HCT116 (cell line): ENCODE measurements around the gene MTUS2. TPM values are rescaled to one million over a fixed set of nuclear protein-coding genes. Genes with fewer than 3 reads are reported as not detected.

Experiments used
- ATAC-seq: fragments of 200-7000 bp; cut with Tn5 transposase; 2 replicates; pipeline ENCODE4 v1.9.1; 2020; ENCODE audit warnings: mild to moderate bottlenecking, moderate library complexity
- BruUV-seq: library from RNA; stranded (reverse); fragments of 400-500 nt; replicated peaks from 2 replicates; lab custom pipeline; 2021; lab: Mats Ljungman, UMichigan
- CTCF ChIA-PET: fragments of 300-600 bp; sonication (Branson Sonifier 250); formaldehyde crosslinking; loops from one replicate; lab custom pipeline; 2021; ENCODE audit warnings: antibody characterized with exemption; lab: Charles Lee
- POLR2A ChIA-PET: fragments of 300-600, 350-600 bp; sonication (Branson Sonifier 250); formaldehyde crosslinking; loops from one replicate; lab custom pipeline; 2021; ENCODE audit warnings: antibody characterized with exemption; lab: Charles Lee
- RAD21 ChIA-PET, 2 experiments: fragments of 300-600 bp; sonication (Branson Sonifier 250); formaldehyde crosslinking; loops; one replicate each; lab custom pipeline; 2023; ENCODE audit warnings: low total read pairs in 2 of 2; ENCODE audit not compliant: uncharacterized antibody in 2 of 2, unreplicated experiment in 2 of 2, low non-redundant PET in 1 of 2; lab: Charles Lee
- DNase-seq: peaks from one replicate; pipeline ENCODE4 v3.0.0-alpha.2; 2010; ENCODE audit warnings: low read depth, low spot score
- H2AFZ ChIP-seq: fragments of 200-600 bp; shearing (Covaris generic), sonication (generic); 2 replicates; pipeline ENCODE4 v1.6.1; 2017; ENCODE audit warnings: low read depth, mixed run types, mixed read lengths, antibody characterized with exemption, low read length; ENCODE audit not compliant: poor library complexity, severe bottlenecking
- H3K27ac ChIP-seq: 2 replicates; pipeline ENCODE4 v1.5.1; 2012; ENCODE audit warnings: low read depth, low read length
- H3K27me3 ChIP-seq: fragments of 200-600 bp; sonication (generic); 2 replicates; pipeline ENCODE4 v1.6.1; 2016; ENCODE audit warnings: mixed run types, low read length, mixed read lengths; ENCODE audit not compliant: insufficient read depth
- H3K36me3 ChIP-seq, 2 experiments: fragments of 200-500 bp in 1 of 2; fragments of 200-600 bp in 1 of 2; sonication (Bioruptor generic) in 1 of 2; sonication (generic) in 1 of 2; 2 replicates each; pipeline versions ENCODE4 v1.5.1 to v1.6.1; 2014 to 2016; ENCODE audit warnings: low read length in 2 of 2, inconsistent platforms in 1 of 2, mixed read lengths in 1 of 2, mixed run types in 1 of 2; ENCODE audit not compliant: insufficient read depth in 2 of 2, control insufficient read depth in 1 of 2
- H3K4me1 ChIP-seq, 2 experiments: fragments of 200-600 bp in 1 of 2; sonication (generic) in 1 of 2; 2 replicates each; pipeline versions ENCODE4 v1.5.1 to v1.6.1; 2012 to 2017; ENCODE audit warnings: low read length in 2 of 2, inconsistent platforms in 1 of 2, mild to moderate bottlenecking in 1 of 2, mixed read lengths in 1 of 2, mixed run types in 1 of 2, moderate library complexity in 1 of 2; ENCODE audit not compliant: insufficient read depth in 2 of 2, control insufficient read depth in 1 of 2
- H3K4me2 ChIP-seq: fragments of 200-600 bp; sonication (generic); 2 replicates; pipeline ENCODE4 v1.6.1; 2017; ENCODE audit warnings: mixed run types, low read length, mixed read lengths
- H3K4me3 ChIP-seq, 2 experiments: fragments of 200-600 bp in 1 of 2; sonication (generic) in 1 of 2; replicated peaks in 1 of 2; 2 replicates each; pipeline ENCODE4 v1.5.1; 2011 to 2016; ENCODE audit warnings: low read length in 2 of 2, control low read depth in 1 of 2, low read depth in 1 of 2, mild to moderate bottlenecking in 1 of 2, mixed read lengths in 1 of 2, mixed run types in 1 of 2
- H3K79me2 ChIP-seq: fragments of 200-600 bp; sonication (generic); 2 replicates; pipeline ENCODE4 v1.6.1; 2017; ENCODE audit warnings: mild to moderate bottlenecking, mixed run types, low read length, moderate library complexity, mixed read lengths; ENCODE audit not compliant: insufficient read depth
- H3K9ac ChIP-seq: fragments of 200-600 bp; sonication (generic); 2 replicates; pipeline ENCODE4 v1.6.1; 2016; ENCODE audit warnings: low read length, mixed read lengths
- H3K9me2 ChIP-seq: fragments of 200-600 bp; sonication (generic), shearing (Covaris generic); 2 replicates; pipeline ENCODE4 v1.6.1; 2017; ENCODE audit warnings: mixed run types, mild to moderate bottlenecking, moderate library complexity; ENCODE audit not compliant: insufficient read depth
- H3K9me3 ChIP-seq, 2 experiments: fragments of 200-500 bp in 1 of 2; fragments of 200-600 bp in 1 of 2; sonication (Bioruptor generic) in 1 of 2; sonication (generic) in 1 of 2; 2 replicates each; pipeline ENCODE4 v1.6.1; 2014 to 2017; ENCODE audit warnings: low read length in 2 of 2, mixed read lengths in 2 of 2, inconsistent platforms in 1 of 2, low read depth in 1 of 2, mild to moderate bottlenecking in 1 of 2, mixed run types in 1 of 2, moderate library complexity in 1 of 2; ENCODE audit not compliant: control insufficient read depth in 1 of 2, insufficient read depth in 1 of 2
- H4K20me1 ChIP-seq: fragments of 200-600 bp; sonication (generic), shearing (Covaris generic); 2 replicates; pipeline ENCODE4 v1.6.1; 2017; ENCODE audit warnings: mixed run types, mild to moderate bottlenecking, moderate library complexity; ENCODE audit not compliant: insufficient read depth
- ELF1 ChIP-seq: IDR thresholded peaks from 2 replicates; pipeline ENCODE4 v1.6.1; 2012; ENCODE audit warnings: low read depth, borderline replicate concordance
- FOSL1 ChIP-seq: IDR thresholded peaks from 2 replicates; pipeline ENCODE4 v1.6.1; 2012; ENCODE audit warnings: low read depth
- MAX ChIP-seq: IDR thresholded peaks from 2 replicates; pipeline ENCODE4 v1.6.1; 2012
- POLR2A ChIP-seq: IDR thresholded peaks from 2 replicates; pipeline ENCODE4 v1.7.0; 2011; ENCODE audit warnings: borderline replicate concordance; ENCODE audit not compliant: insufficient read depth, insufficient read length; ENCODE audit errors: extremely low read depth
- REST ChIP-seq: IDR thresholded peaks from 2 replicates; pipeline ENCODE4 v1.6.1; 2012; ENCODE audit warnings: low read depth
- SP1 ChIP-seq: IDR thresholded peaks from 2 replicates; pipeline ENCODE4 v1.6.1; 2012; ENCODE audit warnings: low read depth
- SRF ChIP-seq: IDR thresholded peaks from 2 replicates; pipeline ENCODE4 v1.6.1; 2012; ENCODE audit warnings: low read depth
- TCF7L2 ChIP-seq: IDR thresholded peaks from 2 replicates; pipeline ENCODE4 v1.7.0; 2011; ENCODE audit warnings: borderline replicate concordance, inconsistent platforms; ENCODE audit not compliant: insufficient read depth, insufficient read length; ENCODE audit errors: extremely low read depth
- intact Hi-C: fragments of 100-400 bp; cut with micrococcal nuclease; formaldehyde crosslinking; loops from 2 replicates; pipeline ENCODE4 v1.10.0; 2022
- total RNA-seq: library from RNA; stranded (reverse); gene quantifications from one replicate; pipeline ENCODE4 v1.2.1, GENCODE V29; 2021; ENCODE audit not compliant: unreplicated experiment
- TF ChIP-seq, protein P1 (sequence below), 3 experiments: fragments of 200-600 bp in 1 of 3; sonication (generic) in 1 of 3; IDR thresholded peaks in 2 of 3; conservative IDR thresholded peaks in 1 of 3; 2 replicates each; pipeline ENCODE4 v1.5.1; 2012 to 2017; ENCODE audit warnings: low read depth in 2 of 3, low read length in 2 of 3, antibody characterized with exemption in 1 of 3, borderline replicate concordance in 1 of 3, control low read depth in 1 of 3, mild to moderate bottlenecking in 1 of 3, mixed read lengths in 1 of 3, mixed run types in 1 of 3, moderate library complexity in 1 of 3; ENCODE audit not compliant: insufficient read depth in 1 of 3
- TF ChIP-seq, protein P2 (sequence below): IDR thresholded peaks from 2 replicates; pipeline ENCODE4 v1.6.1; 2011; ENCODE audit warnings: mild to moderate bottlenecking, low read length, moderate library complexity; ENCODE audit not compliant: insufficient replicate concordance; ENCODE audit errors: extremely low read depth

Gene MTUS2
- total RNA-seq, 1 experiment from 2014 or later = 0.02 TPM

DNA sequence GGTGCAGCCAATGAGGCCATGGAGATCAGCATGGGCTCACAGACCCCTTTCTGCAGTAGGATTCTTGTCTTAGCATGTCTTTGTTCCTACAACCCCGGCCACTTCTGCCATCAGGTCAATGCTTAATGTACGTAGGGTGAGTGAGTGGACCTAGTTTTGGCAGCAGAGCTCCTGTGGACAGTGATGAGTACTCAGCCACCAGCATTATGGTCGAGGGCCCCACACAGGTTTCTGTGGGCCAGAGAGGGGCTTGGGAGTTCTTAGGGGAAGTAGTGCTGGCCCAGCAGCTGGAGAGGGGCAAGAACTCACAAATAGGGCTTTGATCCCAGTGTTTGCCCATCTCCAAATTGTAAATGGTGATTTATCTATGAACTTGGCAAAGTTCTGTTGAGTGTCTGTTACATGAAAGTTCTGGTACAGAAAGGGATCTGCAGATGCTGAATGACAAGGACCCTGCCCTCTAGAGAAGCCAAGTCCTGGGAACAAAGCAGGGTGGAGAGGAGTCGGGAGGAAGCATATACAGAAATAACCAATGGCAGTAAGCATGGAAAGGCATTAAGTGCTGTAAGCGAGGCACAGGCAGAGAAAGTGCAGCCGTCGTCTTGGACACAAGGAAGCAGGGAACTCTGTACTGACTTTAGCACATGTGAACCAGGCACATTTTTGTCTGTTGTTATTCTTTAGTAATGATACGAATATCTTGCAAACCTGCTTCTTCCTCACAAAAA is 185.1 kb downstream of the MTUS2 start:
- Histone ChIP-seq H3K27me3 (peaks cover 27% of the 10 kb centered on the region), H3K4me2 (no peak overlapping the region), H3K36me3 (no peaks in the 10 kb centered on the region), H2AFZ (no peak overlapping the region), H3K9ac (no peak overlapping the region), H3K4me3 (no peak overlapping the region), H3K9me3 (no peaks in the 10 kb centered on the region), H3K79me2 (no peaks in the 10 kb centered on the region), H4K20me1 (no peaks in the 10 kb centered on the region), H3K4me1 (no peaks in the 10 kb centered on the region), H3K27ac (no peak overlapping the region), H3K9me2 (no peaks in the 10 kb centered on the region)
- TF ChIP-seq MAX (no peak), SRF (no peak), TCF7L2 (no peak), ELF1 (no peak), SP1 (no peak), FOSL1 (no peak), REST (no peak), POLR2A (no peak)
- TF ChIP-seq, protein P1, sequence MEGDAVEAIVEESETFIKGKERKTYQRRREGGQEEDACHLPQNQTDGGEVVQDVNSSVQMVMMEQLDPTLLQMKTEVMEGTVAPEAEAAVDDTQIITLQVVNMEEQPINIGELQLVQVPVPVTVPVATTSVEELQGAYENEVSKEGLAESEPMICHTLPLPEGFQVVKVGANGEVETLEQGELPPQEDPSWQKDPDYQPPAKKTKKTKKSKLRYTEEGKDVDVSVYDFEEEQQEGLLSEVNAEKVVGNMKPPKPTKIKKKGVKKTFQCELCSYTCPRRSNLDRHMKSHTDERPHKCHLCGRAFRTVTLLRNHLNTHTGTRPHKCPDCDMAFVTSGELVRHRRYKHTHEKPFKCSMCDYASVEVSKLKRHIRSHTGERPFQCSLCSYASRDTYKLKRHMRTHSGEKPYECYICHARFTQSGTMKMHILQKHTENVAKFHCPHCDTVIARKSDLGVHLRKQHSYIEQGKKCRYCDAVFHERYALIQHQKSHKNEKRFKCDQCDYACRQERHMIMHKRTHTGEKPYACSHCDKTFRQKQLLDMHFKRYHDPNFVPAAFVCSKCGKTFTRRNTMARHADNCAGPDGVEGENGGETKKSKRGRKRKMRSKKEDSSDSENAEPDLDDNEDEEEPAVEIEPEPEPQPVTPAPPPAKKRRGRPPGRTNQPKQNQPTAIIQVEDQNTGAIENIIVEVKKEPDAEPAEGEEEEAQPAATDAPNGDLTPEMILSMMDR (IDR thresholded peaks at IDR 0.05 in 2 of 3, conservative IDR thresholded peaks at IDR 0.05 in 1 of 3; ENCODE audit: borderline replicate concordance in 1 of 3, insufficient read depth in 1 of 3, low read depth in 2 of 3, low read length in 2 of 3) = no peak
- TF ChIP-seq, protein P2, sequence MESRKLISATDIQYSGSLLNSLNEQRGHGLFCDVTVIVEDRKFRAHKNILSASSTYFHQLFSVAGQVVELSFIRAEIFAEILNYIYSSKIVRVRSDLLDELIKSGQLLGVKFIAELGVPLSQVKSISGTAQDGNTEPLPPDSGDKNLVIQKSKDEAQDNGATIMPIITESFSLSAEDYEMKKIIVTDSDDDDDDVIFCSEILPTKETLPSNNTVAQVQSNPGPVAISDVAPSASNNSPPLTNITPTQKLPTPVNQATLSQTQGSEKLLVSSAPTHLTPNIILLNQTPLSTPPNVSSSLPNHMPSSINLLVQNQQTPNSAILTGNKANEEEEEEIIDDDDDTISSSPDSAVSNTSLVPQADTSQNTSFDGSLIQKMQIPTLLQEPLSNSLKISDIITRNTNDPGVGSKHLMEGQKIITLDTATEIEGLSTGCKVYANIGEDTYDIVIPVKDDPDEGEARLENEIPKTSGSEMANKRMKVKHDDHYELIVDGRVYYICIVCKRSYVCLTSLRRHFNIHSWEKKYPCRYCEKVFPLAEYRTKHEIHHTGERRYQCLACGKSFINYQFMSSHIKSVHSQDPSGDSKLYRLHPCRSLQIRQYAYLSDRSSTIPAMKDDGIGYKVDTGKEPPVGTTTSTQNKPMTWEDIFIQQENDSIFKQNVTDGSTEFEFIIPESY = no peak
- CTCF ChIA-PET = no interaction called here
- DNase-seq (no peak), ATAC-seq (no peak)
- BruUV-seq = no TSS peak
- POLR2A ChIA-PET = no interaction called here
- intact Hi-C loops = no loop called here
- RAD21 ChIA-PET = no interaction called here
